GM23338 (cell line): ENCODE data around the gene GHSR. TPM values are rescaled to one million over a fixed set of nuclear protein-coding genes. Genes with fewer than 3 reads are reported as not detected.

Experiments used
- ATAC-seq: fragments of 200-7000 bp; cut with Tn5 transposase; 3 replicates; pipeline ENCODE4 v1.9.1; 2020
- DNase-seq: peaks from one replicate; pipeline ENCODE4 v3.0.0-alpha.2; 2015; ENCODE audit warnings: low spot score
- H2AFZ ChIP-seq: fragments of 200-600 bp; sonication (generic); 2 replicates; pipeline ENCODE4 v1.8.0; 2016; ENCODE audit warnings: antibody characterized with exemption, mild to moderate bottlenecking, moderate library complexity
- H3F3A ChIP-seq: fragments of 200-600 bp; sonication (generic); replicated peaks from 2 replicates; pipeline ENCODE4 v1.8.0; 2017; ENCODE audit warnings: antibody characterized with exemption, mixed run types, low read depth
- H3K27ac ChIP-seq: fragments of 200-600 bp; sonication (generic); 2 replicates; pipeline ENCODE4 v1.6.1; 2016; ENCODE audit warnings: low read depth
- H3K27me3 ChIP-seq: fragments of 200-600 bp; sonication (generic); 2 replicates; pipeline ENCODE4 v1.8.0; 2016; ENCODE audit warnings: mild to moderate bottlenecking, mixed run types, moderate library complexity; ENCODE audit not compliant: insufficient read depth
- H3K36me3 ChIP-seq: fragments of 200-600 bp; sonication (generic); 2 replicates; pipeline ENCODE4 v1.8.0; 2016; ENCODE audit warnings: mild to moderate bottlenecking; ENCODE audit not compliant: insufficient read depth
- H3K4me1 ChIP-seq: fragments of 200-600 bp; sonication (generic); 2 replicates; pipeline ENCODE4 v1.8.0; 2016; ENCODE audit warnings: mild to moderate bottlenecking, moderate library complexity; ENCODE audit not compliant: insufficient read depth
- H3K4me2 ChIP-seq: fragments of 200-600 bp; sonication (generic); 2 replicates; pipeline ENCODE4 v1.7.1; 2017; ENCODE audit warnings: mixed run types
- H3K4me3 ChIP-seq: fragments of 200-600 bp; sonication (generic); 2 replicates; pipeline ENCODE4 v1.6.1; 2016; ENCODE audit warnings: mixed run types
- H3K79me2 ChIP-seq: fragments of 200-600 bp; sonication (generic); replicated peaks from 2 replicates; pipeline ENCODE4 v1.8.0; 2017; ENCODE audit warnings: mild to moderate bottlenecking; ENCODE audit not compliant: insufficient read depth
- H3K9me2 ChIP-seq: fragments of 200-600 bp; sonication (generic); 2 replicates; pipeline ENCODE4 v1.8.0; 2017; ENCODE audit not compliant: insufficient read depth
- H4K20me1 ChIP-seq: fragments of 200-600 bp; sonication (generic); replicated peaks from 2 replicates; pipeline ENCODE4 v1.8.0; 2017; ENCODE audit warnings: mild to moderate bottlenecking; ENCODE audit not compliant: insufficient read depth
- H3K27ac Mint-ChIP-seq: 2 replicates; pipeline ENCODE4 v1.8.0; 2020; ENCODE audit warnings: inconsistent platforms, mild to moderate bottlenecking, moderate library complexity, mixed read lengths
- H3K27me3 Mint-ChIP-seq: 3 replicates; pipeline ENCODE4 v1.8.0; 2022; ENCODE audit warnings: low read depth, mild to moderate bottlenecking, moderate library complexity, mixed read lengths, inconsistent platforms; ENCODE audit not compliant: insufficient read depth, poor library complexity
- H3K36me3 Mint-ChIP-seq: 3 replicates; pipeline ENCODE4 v1.8.0; 2021; ENCODE audit warnings: low read depth, mild to moderate bottlenecking, inconsistent platforms, moderate library complexity, mixed read lengths
- H3K4me1 Mint-ChIP-seq: 3 replicates; pipeline ENCODE4 v1.8.0; 2020; ENCODE audit warnings: mild to moderate bottlenecking, inconsistent platforms, mixed read lengths
- H3K4me3 Mint-ChIP-seq: 3 replicates; pipeline ENCODE4 v1.8.0; 2021; ENCODE audit warnings: moderate library complexity, mild to moderate bottlenecking, inconsistent platforms, mixed read lengths
- H3K9me3 Mint-ChIP-seq: 3 replicates; pipeline ENCODE4 v1.8.0; 2020; ENCODE audit warnings: moderate library complexity, mild to moderate bottlenecking, inconsistent platforms, mixed read lengths
- CREB1 ChIP-seq: fragments of 250-450 bp; sonication (Bioruptor Pico); IDR thresholded peaks from 2 replicates; pipeline ENCODE4 v1.5.0; 2020; ENCODE audit warnings: low read depth, mild to moderate bottlenecking, moderate library complexity
- CTCF ChIP-seq, 2 experiments: fragments of 200-600 bp in 1 of 2; sonication (generic) in 1 of 2; conservative IDR thresholded peaks; 2 replicates each; pipeline versions ENCODE4 v1.5.1 to v1.6.1; 2016 to 2017; ENCODE audit warnings: antibody characterized with exemption in 2 of 2, low read depth in 2 of 2, mild to moderate bottlenecking in 2 of 2, moderate library complexity in 1 of 2
- ETS1 ChIP-seq: IDR thresholded peaks from 2 replicates; pipeline ENCODE4 v1.6.1; 2016; ENCODE audit warnings: antibody characterized with exemption
- EZH2 ChIP-seq: fragments of 200-600 bp; sonication (generic); IDR thresholded peaks from one replicate; pipeline ENCODE4 v1.8.0; 2017; ENCODE audit warnings: antibody characterized with exemption, mild to moderate bottlenecking, low read depth; ENCODE audit not compliant: unreplicated experiment
- EZH2phosphoT487 ChIP-seq: fragments of 200-600 bp; sonication (generic); IDR thresholded peaks from one replicate; pipeline ENCODE4 v1.8.1; 2018; ENCODE audit warnings: antibody characterized with exemption; ENCODE audit not compliant: unreplicated experiment
- POLR2AphosphoS5 ChIP-seq: IDR thresholded peaks from 2 replicates; pipeline ENCODE4 v1.6.1; 2016; ENCODE audit warnings: antibody characterized with exemption, low read depth
- REST ChIP-seq: IDR thresholded peaks from one replicate; pipeline ENCODE4 v1.6.1; 2018; ENCODE audit warnings: antibody characterized with exemption; ENCODE audit not compliant: unreplicated experiment
- STAT1 ChIP-seq: IDR thresholded peaks from one replicate; pipeline ENCODE4 v1.6.1; 2016; ENCODE audit warnings: antibody characterized with exemption; ENCODE audit not compliant: unreplicated experiment
- ZNF114 ChIP-seq: fragments of 250-450 bp; sonication (Bioruptor Pico); IDR thresholded peaks from 2 replicates; pipeline ENCODE4 v1.5.0; 2020; ENCODE audit warnings: mild to moderate bottlenecking, moderate library complexity
- ZNF462 ChIP-seq: fragments of 250-450 bp; sonication (Bioruptor Pico); IDR thresholded peaks from 2 replicates; pipeline ENCODE4 v1.5.0; 2020; ENCODE audit warnings: mild to moderate bottlenecking, moderate library complexity
- polyA plus RNA-seq: library from polyadenylated mRNA; unstranded; fragments of >200 nt; fragmentation: Nextera tagmentation; extraction: Ambion mirVana; gene quantifications from 2 replicates; pipeline ENCODE4 v1.2.1, GENCODE V29; 2016
- total RNA-seq: library from RNA; depleted of rRNA; stranded (reverse); fragments of >200 nt; shearing (Covaris generic); gene quantifications from 2 replicates; pipeline ENCODE4 v1.2.3, GENCODE V29; 2014

Gene GHSR
- total and polyA plus RNA-seq, 2 experiments from 2014 or later, result not detected

- no peak for TF ChIP-seq POLR2AphosphoS5
- TF ChIP-seq CTCF (conservative IDR thresholded peaks at IDR 0.05; ENCODE audit: low read depth in 2 of 2), result no peak
Observed at GRCh38 chr3:172471903-172472302, 23.6 kb upstream of the GHSR start (continued).

- no peaks in the 10 kb centered on the region for H3K27me3 ChIP-seq
- H3K36me3 ChIP-seq, result no peaks in the 10 kb centered on the region
- H2AFZ ChIP-seq, result no peak overlapping the region
- no peak overlapping the region for H3K4me2 ChIP-seq
- Mint-ChIP-seq H3K4me1 (no peaks in the 10 kb centered on the region), H3K4me3 (no peak overlapping the region), H3K36me3 (no peaks in the 10 kb centered on the region), H3K27ac (no peak overlapping the region), H3K27me3 (no peaks in the 10 kb centered on the region), H3K9me3 (peaks cover 13% of the 10 kb centered on the region)
- no peaks in the 10 kb centered on the region for H3K79me2 ChIP-seq
- H3K4me1 ChIP-seq, result no peaks in the 10 kb centered on the region
- H4K20me1 ChIP-seq, result no peaks in the 10 kb centered on the region
- no peaks in the 10 kb centered on the region for H3F3A ChIP-seq
- H3K4me3 ChIP-seq, result no peak overlapping the region
- no peaks in the 10 kb centered on the region for H3K9me2 ChIP-seq
- no peak for DNase-seq
- H3K27ac ChIP-seq, result no peak overlapping the region
- ATAC-seq, result no peak
- TF ChIP-seq ETS1, result no peak
- no peak for TF ChIP-seq CTCF (conservative IDR thresholded peaks at IDR 0.05; ENCODE audit: low read depth in 2 of 2)
- no peak for TF ChIP-seq STAT1
- no peak for TF ChIP-seq CREB1 (CRISPR knock-in tag)
- TF ChIP-seq ZNF462 (CRISPR knock-in tag), result no peak
- no peak for TF ChIP-seq ZNF114 (CRISPR knock-in tag)
- TF ChIP-seq EZH2, result no peak
- TF ChIP-seq EZH2phosphoT487, result no peak
- no peak for TF ChIP-seq REST
- no peak for TF ChIP-seq POLR2AphosphoS5
Observed at GRCh38 chr3:172470588-172470987, 22.3 kb upstream of the GHSR start.
